CD14-positive monocyte (primary cell): ENCODE data around the gene AFF3. TPM values are rescaled to one million over a fixed set of nuclear protein-coding genes. Genes with fewer than 3 reads are reported as not detected.

Experiments
- DNase-seq, 3 donors: peaks; one replicate each; pipeline ENCODE4 v3.0.0-alpha.2; 2011 to 2022
- H2AFZ ChIP-seq: 2 replicates; pipeline ENCODE4 v1.6.0; 2012; ENCODE audit warnings: mild to moderate bottlenecking, low read depth, low read length, inconsistent platforms; ENCODE audit not compliant: insufficient read depth, poor library complexity, severe bottlenecking
- H3K27ac ChIP-seq, 2 donors: 1 replicate in 1 of 2; 2 replicates in 1 of 2; pipeline ENCODE4 v1.5.1; 2012 to 2013; ENCODE audit warnings: low read length in 2 of 2, control low read depth in 1 of 2, inconsistent platforms in 1 of 2, low read depth in 1 of 2, mild to moderate bottlenecking in 1 of 2
- H3K27me3 ChIP-seq, 2 donors: one replicate each; pipeline versions ENCODE4 v1.6.0 to v1.6.1; 2011 to 2013; ENCODE audit warnings: low read length in 2 of 2; ENCODE audit not compliant: control insufficient read depth in 2 of 2, insufficient read depth in 2 of 2
- H3K36me3 ChIP-seq, 2 donors: replicated peaks in 1 of 2; 1 replicate in 1 of 2; 2 replicates in 1 of 2; pipeline versions ENCODE4 v1.5.1 to v1.6.1; 2012 to 2013; ENCODE audit warnings: low read length in 2 of 2, control low read depth in 1 of 2, inconsistent platforms in 1 of 2, mild to moderate bottlenecking in 1 of 2; ENCODE audit not compliant: insufficient read depth in 2 of 2, control insufficient read depth in 1 of 2
- H3K4me1 ChIP-seq, 2 donors: 1 replicate in 1 of 2; 2 replicates in 1 of 2; pipeline versions ENCODE4 v1.5.1 to v1.6.1; 2012 to 2013; ENCODE audit warnings: low read length in 2 of 2, control low read depth in 1 of 2, inconsistent platforms in 1 of 2, mild to moderate bottlenecking in 1 of 2, moderate library complexity in 1 of 2; ENCODE audit not compliant: insufficient read depth in 2 of 2, control insufficient read depth in 1 of 2
- H3K4me2 ChIP-seq: replicated peaks from 2 replicates; pipeline ENCODE3; 2012; ENCODE audit warnings: low read length, moderate library complexity, mild to moderate bottlenecking; ENCODE audit not compliant: poor library complexity, severe bottlenecking; ENCODE audit errors: extremely low read depth
- H3K4me3 ChIP-seq, 3 experiments: fragments of 200-600 bp in 1 of 3; sonication (generic) in 1 of 3; replicated peaks in 1 of 3; 1 replicate in 2 of 3; 2 replicates in 1 of 3; pipeline ENCODE4 v1.5.1; 2011 to 2013; ENCODE audit warnings: low read length in 3 of 3, mild to moderate bottlenecking in 3 of 3, control low read depth in 2 of 3, low read depth in 2 of 3, inconsistent platforms in 1 of 3, moderate library complexity in 1 of 3
- H3K79me2 ChIP-seq: 2 replicates; pipeline ENCODE4 v1.6.0; 2012; ENCODE audit warnings: mild to moderate bottlenecking, control low read depth, inconsistent platforms, low read length, moderate library complexity; ENCODE audit not compliant: insufficient read depth
- H3K9ac ChIP-seq: 2 replicates; pipeline ENCODE4 v1.6.0; 2017; ENCODE audit warnings: low read length, mild to moderate bottlenecking; ENCODE audit not compliant: insufficient read depth, poor library complexity, severe bottlenecking
- H3K9me3 ChIP-seq, 2 donors: replicated peaks in 1 of 2; 1 replicate in 1 of 2; 2 replicates in 1 of 2; pipeline versions ENCODE4 v1.5.1 to v1.6.1; 2012 to 2013; ENCODE audit warnings: low read length in 2 of 2, control low read depth in 1 of 2; ENCODE audit not compliant: control insufficient read depth in 1 of 2, insufficient read depth in 1 of 2
- H4K20me1 ChIP-seq: 2 replicates; pipeline ENCODE4 v1.6.0; 2012; ENCODE audit warnings: mild to moderate bottlenecking, low read length, control low read depth, moderate library complexity; ENCODE audit not compliant: insufficient read depth
- H3K27ac Mint-ChIP-seq, 7 donors: one replicate each; pipeline ENCODE4 v1.8.0; 2020; ENCODE audit warnings: mild to moderate bottlenecking in 7 of 7, mixed read lengths in 7 of 7, moderate library complexity in 6 of 7, inconsistent platforms in 2 of 7
- H3K27me3 Mint-ChIP-seq, 3 donors: one replicate each; pipeline ENCODE4 v1.8.0; 2021 to 2022; ENCODE audit warnings: low read depth in 3 of 3, mild to moderate bottlenecking in 3 of 3, mixed read lengths in 3 of 3, moderate library complexity in 3 of 3, inconsistent platforms in 1 of 3
- H3K36me3 Mint-ChIP-seq, 2 donors: one replicate each; pipeline ENCODE4 v1.8.0; 2020; ENCODE audit warnings: mixed read lengths in 2 of 2, inconsistent platforms in 1 of 2, mild to moderate bottlenecking in 1 of 2
- H3K4me1 Mint-ChIP-seq: one replicate; pipeline ENCODE4 v1.8.0; 2020; ENCODE audit warnings: mild to moderate bottlenecking, mixed read lengths
- H3K4me3 Mint-ChIP-seq, 2 donors: one replicate each; pipeline ENCODE4 v1.8.0; 2020; ENCODE audit warnings: mild to moderate bottlenecking in 2 of 2, mixed read lengths in 2 of 2, moderate library complexity in 1 of 2
- H3K9me3 Mint-ChIP-seq, 7 donors: one replicate each; pipeline ENCODE4 v1.8.0; 2020 to 2022; ENCODE audit warnings: mixed read lengths in 7 of 7, mild to moderate bottlenecking in 6 of 7, moderate library complexity in 6 of 7, inconsistent platforms in 2 of 7
- WGBS: methylation state at CpG from one replicate; pipeline ENCODE4 v1.1.5; 2013; ENCODE audit warnings: missing lambda C conversion rate; ENCODE audit not compliant: insufficient coverage; 5-methylcytosine and 5-hydroxymethylcytosine counted together
- intact Hi-C, 2 donors: fragments of 100-400 bp; cut with micrococcal nuclease; formaldehyde crosslinking; loops; one replicate each; pipeline versions ENCODE4 v1.15.0 to v1.15.1; 2023
- polyA plus RNA-seq, 3 donors: library from polyadenylated mRNA; depleted of rRNA in 1 of 3; unstranded in 2 of 3; stranded (reverse) in 1 of 3; fragments of 300-500 nt in 2 of 3; fragments of >200 nt in 1 of 3; fragmentation: Illumina TruSeq in 2 of 3; gene quantifications; 1 replicate in 2 of 3; 2 replicates in 1 of 3; pipeline ENCODE4 v1.2.3, GENCODE V29; 2012 to 2021
- TF ChIP-seq, protein P1 (sequence below): fragments of 200-600 bp; IDR thresholded peaks from one replicate; pipeline ENCODE4 v1.8.0; 2022; ENCODE audit warnings: antibody characterized with exemption, mild to moderate bottlenecking

Gene AFF3
- polyA plus RNA-seq, 3 donors: 0.17 to 4.1 (median 0.49) TPM

DNA sequence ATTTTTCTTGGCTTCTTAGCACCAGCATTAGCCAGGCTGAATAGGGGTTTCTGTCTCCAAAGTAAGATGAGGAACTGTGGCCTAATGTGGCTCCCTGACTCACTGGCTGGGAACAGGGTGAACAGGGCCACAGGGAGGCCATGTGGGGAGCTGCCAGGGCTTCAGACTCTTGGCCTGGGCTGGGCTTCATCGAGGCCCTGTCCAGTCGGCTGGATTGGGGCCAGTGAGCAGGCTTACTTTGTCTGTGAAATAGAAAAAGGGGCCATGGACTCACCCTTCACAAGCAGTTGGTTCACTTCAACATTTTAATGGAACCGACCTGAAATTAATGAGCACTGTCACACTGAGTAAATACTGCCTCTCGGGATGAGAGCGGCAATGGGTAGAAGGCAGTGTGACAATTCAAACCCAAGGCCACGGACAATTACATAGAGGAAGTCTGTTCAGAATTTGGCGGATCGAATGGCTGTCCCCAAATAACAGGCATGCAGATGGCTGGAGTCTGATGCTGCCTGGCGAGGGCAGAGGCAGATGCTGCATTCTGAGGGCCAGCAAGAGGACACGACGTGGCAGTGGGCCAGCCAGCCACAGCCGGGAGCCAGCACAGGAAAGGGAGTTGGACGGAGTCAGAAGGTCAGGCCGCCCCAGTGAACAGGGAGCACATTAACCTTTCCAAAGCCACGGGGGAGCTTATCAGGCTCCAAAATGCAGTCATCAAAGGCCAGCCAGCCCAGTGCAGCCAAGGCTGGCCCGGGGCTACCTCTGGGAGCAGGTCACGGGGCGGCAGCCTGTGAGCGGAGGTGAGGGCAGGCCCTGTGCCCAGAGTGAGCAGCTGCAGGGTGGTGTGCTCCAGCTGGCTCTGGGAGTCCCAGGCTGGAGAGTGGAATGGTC, 506.0 kb downstream of the AFF3 start:
- H3K4me1 ChIP-seq: no peaks in the 10 kb centered on the region
- intact Hi-C loops: no loop called here
- WGBS: 96% methylated on average over 16 of the region's 19 CpGs
- no peaks in the 10 kb centered on the region for H3K79me2 ChIP-seq
- H3K9me3 ChIP-seq: peaks cover 13 to 21% of the 10 kb centered on the region in 2 donors
- H4K20me1 ChIP-seq: no peaks in the 10 kb centered on the region
- TF ChIP-seq, protein P1, sequence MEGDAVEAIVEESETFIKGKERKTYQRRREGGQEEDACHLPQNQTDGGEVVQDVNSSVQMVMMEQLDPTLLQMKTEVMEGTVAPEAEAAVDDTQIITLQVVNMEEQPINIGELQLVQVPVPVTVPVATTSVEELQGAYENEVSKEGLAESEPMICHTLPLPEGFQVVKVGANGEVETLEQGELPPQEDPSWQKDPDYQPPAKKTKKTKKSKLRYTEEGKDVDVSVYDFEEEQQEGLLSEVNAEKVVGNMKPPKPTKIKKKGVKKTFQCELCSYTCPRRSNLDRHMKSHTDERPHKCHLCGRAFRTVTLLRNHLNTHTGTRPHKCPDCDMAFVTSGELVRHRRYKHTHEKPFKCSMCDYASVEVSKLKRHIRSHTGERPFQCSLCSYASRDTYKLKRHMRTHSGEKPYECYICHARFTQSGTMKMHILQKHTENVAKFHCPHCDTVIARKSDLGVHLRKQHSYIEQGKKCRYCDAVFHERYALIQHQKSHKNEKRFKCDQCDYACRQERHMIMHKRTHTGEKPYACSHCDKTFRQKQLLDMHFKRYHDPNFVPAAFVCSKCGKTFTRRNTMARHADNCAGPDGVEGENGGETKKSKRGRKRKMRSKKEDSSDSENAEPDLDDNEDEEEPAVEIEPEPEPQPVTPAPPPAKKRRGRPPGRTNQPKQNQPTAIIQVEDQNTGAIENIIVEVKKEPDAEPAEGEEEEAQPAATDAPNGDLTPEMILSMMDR: no peak
- H3K27ac ChIP-seq: no peak overlapping the region
- H3K27me3 Mint-ChIP-seq: no peaks in the 10 kb centered on the region
- no peak overlapping the region for H3K4me3 Mint-ChIP-seq
- peaks cover 1% of the 10 kb centered on the region for H3K4me1 Mint-ChIP-seq
- no peak overlapping the region for H3K9ac ChIP-seq
- H2AFZ ChIP-seq: no peak overlapping the region
- H3K27ac Mint-ChIP-seq: no peak overlapping the region
- H3K36me3 Mint-ChIP-seq: peaks cover 5 to 6% of the 10 kb centered on the region in 2 donors
- no peak for DNase-seq
- H3K4me2 ChIP-seq: no peak overlapping the region
- peaks cover 12 to 35% (median 20%) of the 10 kb centered on the region in 7 donors for H3K9me3 Mint-ChIP-seq
- H3K36me3 ChIP-seq: no peaks in the 10 kb centered on the region
- H3K4me3 ChIP-seq: no peak overlapping the region
- no peaks in the 10 kb centered on the region for H3K27me3 ChIP-seq

DNA sequence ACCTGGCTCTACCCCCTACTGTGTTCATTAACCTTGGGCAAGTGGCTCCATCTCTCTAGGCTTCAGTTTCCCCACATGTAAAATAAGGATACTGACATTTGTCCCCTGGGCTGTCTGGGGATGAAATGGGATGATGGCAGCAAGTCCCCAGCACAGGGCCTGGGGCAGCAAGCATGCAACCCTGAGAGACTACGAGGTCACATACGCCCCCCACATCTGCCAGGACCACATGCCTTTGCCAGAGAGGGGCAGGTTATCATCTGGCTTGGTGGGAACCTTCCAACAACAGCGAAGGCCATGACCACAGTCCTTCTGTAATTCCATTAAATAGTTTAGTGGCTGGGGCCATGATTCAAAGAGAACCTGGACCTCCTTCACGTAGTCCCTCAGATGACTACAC, 506.7 kb downstream of the AFF3 start:
- Mint-ChIP-seq H3K27ac (no peak overlapping the region), H3K4me3 (no peak overlapping the region), H3K4me1 (peaks cover 1% of the 10 kb centered on the region), H3K9me3 (peaks cover 12 to 35% (median 20%) of the 10 kb centered on the region in 7 donors), H3K27me3 (peaks cover 0 to 1% (median 0%) of the 10 kb centered on the region in 3 donors), H3K36me3 (peaks cover 6 to 9% of the 10 kb centered on the region in 2 donors)
- intact Hi-C loops: no loop called here
- Histone ChIP-seq H3K4me2 (no peak overlapping the region), H3K27me3 (no peaks in the 10 kb centered on the region), H3K9me3 (peaks cover 13 to 21% of the 10 kb centered on the region in 2 donors), H3K36me3 (no peaks in the 10 kb centered on the region), H3K4me1 (no peaks in the 10 kb centered on the region), H3K4me3 (no peak overlapping the region), H4K20me1 (no peaks in the 10 kb centered on the region), H3K9ac (no peak overlapping the region), H2AFZ (no peak overlapping the region), H3K27ac (no peak overlapping the region), H3K79me2 (no peaks in the 10 kb centered on the region)
- no peak for DNase-seq
- WGBS: 92% methylated on average over 2 of the region's 4 CpGs
- TF ChIP-seq, protein P1: no peak
